Effector memory CD8-positive, alpha-beta T cell (primary cell): Measurements from ENCODE around the gene RBMS3.

Experiments used
- ATAC-seq: fragments of 150-1000 bp; cut with Tn5 transposase; replicated peaks from 2 replicates; pipeline ENCODE4 v1.10.0; 2021; ENCODE audit warnings: mild to moderate bottlenecking, moderate library complexity
- DNase-seq, 3 experiments: peaks; one replicate each; pipeline ENCODE4 v3.0.0; 2021
- H3K27ac Mint-ChIP-seq, 2 donors: one replicate each; pipeline ENCODE4 v1.8.0; 2022; ENCODE audit warnings: mild to moderate bottlenecking in 2 of 2, mixed read lengths in 2 of 2, moderate library complexity in 2 of 2
- H3K27me3 Mint-ChIP-seq, 2 donors: one replicate each; pipeline ENCODE4 v1.8.0; 2022; ENCODE audit warnings: mixed read lengths in 2 of 2
- H3K36me3 Mint-ChIP-seq: one replicate; pipeline ENCODE4 v1.8.0; 2022; ENCODE audit warnings: mild to moderate bottlenecking, moderate library complexity, mixed read lengths; ENCODE audit not compliant: insufficient read depth
- H3K4me1 Mint-ChIP-seq, 2 donors: one replicate each; pipeline ENCODE4 v1.8.0; 2022; ENCODE audit warnings: low read depth in 2 of 2, mixed read lengths in 2 of 2
- H3K4me3 Mint-ChIP-seq, 2 donors: one replicate each; pipeline ENCODE4 v1.8.0; 2022; ENCODE audit warnings: mild to moderate bottlenecking in 2 of 2, mixed read lengths in 2 of 2, moderate library complexity in 2 of 2
- H3K9me3 Mint-ChIP-seq, 2 donors: one replicate each; pipeline ENCODE4 v1.8.0; 2022; ENCODE audit warnings: mixed read lengths in 2 of 2

Gene RBMS3

DNA sequence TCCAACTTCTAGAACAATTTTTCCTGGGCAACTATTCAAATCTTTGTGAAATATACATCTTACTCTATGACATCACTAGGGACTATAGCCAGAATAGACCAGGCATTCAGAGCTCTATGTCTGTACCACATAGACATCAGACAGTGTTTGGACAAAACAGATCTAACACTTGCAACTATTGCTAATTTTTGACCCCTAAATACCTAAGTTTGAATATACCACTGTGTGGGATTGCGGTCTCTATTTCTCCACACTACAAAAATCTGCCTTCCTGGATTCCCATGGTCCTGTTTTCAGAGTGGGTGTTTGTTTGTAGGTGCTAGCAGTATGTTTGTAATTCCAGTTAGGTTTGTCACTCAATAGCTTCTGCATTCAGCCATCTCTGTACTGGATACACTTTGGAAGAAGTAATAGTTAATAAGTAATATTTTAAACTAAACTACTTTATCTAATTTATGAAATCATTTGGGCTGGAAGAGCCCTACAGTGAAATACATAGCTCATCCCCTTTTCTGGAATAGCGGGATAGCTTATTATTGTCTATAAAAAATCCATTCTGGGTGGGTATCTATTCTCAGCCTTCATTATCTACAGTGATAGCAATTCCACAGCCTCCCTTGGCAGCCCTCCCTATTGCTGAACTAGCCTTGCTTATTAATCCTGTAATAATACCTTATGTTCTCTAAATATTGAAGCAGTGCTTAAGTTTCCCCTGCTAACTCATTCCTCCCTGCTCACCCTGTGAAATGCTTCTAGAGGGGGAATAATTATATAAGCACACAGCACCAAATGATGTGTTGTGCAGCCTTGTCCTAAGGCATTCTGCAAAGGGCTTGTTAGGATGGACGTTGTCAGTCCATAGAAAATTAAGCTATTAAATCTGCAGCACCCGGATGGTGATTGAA, 49.4 kb downstream of the RBMS3 start:
- Mint-ChIP-seq H3K9me3 (peaks cover 0 to 4% of the 10 kb centered on the region in 2 donors), H3K36me3 (no peaks in the 10 kb centered on the region), H3K27ac (no peak overlapping the region), H3K27me3 (no peaks in the 10 kb centered on the region), H3K4me3 (no peak overlapping the region), H3K4me1 (no peaks in the 10 kb centered on the region)
- ATAC-seq (no peak), DNase-seq (no peak)

DNA sequence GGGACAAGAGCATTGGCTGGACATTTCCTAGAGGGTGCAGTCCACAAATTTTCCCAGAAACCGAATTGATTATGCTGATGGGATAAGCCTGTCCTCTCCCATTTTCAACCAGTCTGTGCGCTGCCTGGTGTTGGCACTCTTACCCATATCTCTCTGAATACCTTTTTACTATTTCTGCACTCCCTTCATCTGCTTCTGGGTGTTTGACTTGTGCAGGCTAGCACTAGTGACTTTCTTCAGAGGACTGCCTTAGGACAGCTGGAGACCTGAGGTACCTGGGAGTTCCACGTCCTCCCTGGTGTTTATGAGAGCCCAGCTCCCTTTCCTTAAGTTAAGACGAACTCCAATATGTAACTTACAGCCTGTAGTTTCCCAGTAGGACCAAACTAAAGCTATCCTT, 50.2 kb downstream of the RBMS3 start:
- Mint-ChIP-seq H3K36me3 (no peaks in the 10 kb centered on the region), H3K27me3 (no peaks in the 10 kb centered on the region), H3K4me3 (no peak overlapping the region), H3K9me3 (peaks cover 0 to 3% of the 10 kb centered on the region in 2 donors), H3K27ac (no peak overlapping the region), H3K4me1 (no peaks in the 10 kb centered on the region)
- DNase-seq (no peak), ATAC-seq (no peak)

DNA sequence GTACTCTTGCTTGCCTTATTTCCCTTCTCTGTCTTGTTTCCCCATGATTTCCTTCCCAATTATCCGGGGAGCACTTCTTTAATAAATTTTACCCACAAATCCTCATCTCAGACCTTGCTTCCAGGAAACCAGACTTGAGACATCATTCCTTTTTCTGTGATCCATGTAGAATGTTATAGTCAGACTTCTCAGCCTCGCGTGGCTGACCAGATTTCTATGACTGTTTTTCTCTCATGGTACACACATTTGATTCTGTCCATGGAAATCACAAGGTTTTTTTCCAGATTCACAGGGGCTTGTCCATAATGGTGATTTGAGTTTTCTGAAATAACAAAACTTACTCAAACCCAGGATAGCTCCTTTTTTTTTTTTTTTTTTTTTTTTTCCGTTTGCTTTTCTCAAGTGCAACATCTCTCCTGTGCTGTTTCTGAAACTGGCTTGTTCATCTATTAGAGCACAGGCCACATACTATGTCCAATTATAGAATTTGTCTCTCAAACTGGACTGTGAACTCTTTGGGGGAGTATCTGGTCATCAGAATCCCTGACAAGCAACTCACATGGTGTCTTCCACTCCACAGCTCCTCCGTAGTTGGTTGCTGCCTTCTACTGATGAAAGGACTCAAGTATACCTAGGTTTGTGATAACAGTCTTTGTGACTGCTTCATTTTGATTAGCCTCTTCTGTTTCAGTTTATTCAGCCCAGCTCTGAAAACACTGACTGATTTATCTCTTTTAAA, 50.8 kb downstream of the RBMS3 start:
- H3K4me3 Mint-ChIP-seq, result no peak overlapping the region
- H3K4me1 Mint-ChIP-seq, result no peaks in the 10 kb centered on the region
- DNase-seq, result no peak
- H3K27ac Mint-ChIP-seq, result no peak overlapping the region
- no peaks in the 10 kb centered on the region for H3K27me3 Mint-ChIP-seq
- ATAC-seq, result no peak
- H3K9me3 Mint-ChIP-seq, result peaks cover 0 to 2% of the 10 kb centered on the region in 2 donors
- H3K36me3 Mint-ChIP-seq, result no peaks in the 10 kb centered on the region

DNA sequence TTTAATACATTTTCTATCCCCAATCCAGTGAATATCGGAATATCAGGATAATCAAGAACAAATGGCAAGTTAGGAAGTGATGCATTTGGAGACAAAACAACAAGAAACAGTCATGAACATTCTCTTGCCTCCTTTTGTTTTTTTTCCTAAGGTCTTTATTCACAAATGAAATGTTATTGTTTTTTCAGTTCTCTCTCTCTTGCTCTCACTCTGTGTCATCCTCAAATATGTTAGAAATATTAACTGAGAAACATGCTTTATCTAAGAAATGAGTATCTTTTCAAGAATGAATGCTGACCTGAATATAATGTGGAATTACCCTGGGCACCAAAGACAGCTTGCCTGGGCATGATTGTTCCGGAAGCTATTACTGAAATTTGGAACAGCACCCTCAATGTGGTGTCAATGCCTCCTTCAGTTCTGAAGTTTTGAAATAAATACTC, 51.3 kb downstream of the RBMS3 start:
- DNase-seq (no peak), ATAC-seq (no peak)
- H3K27ac Mint-ChIP-seq, result no peak overlapping the region
- no peaks in the 10 kb centered on the region for H3K36me3 Mint-ChIP-seq
- peaks cover 0 to 2% of the 10 kb centered on the region in 2 donors for H3K9me3 Mint-ChIP-seq
- no peaks in the 10 kb centered on the region for H3K4me1 Mint-ChIP-seq
- no peak overlapping the region for H3K4me3 Mint-ChIP-seq
- H3K27me3 Mint-ChIP-seq, result no peaks in the 10 kb centered on the region

DNA sequence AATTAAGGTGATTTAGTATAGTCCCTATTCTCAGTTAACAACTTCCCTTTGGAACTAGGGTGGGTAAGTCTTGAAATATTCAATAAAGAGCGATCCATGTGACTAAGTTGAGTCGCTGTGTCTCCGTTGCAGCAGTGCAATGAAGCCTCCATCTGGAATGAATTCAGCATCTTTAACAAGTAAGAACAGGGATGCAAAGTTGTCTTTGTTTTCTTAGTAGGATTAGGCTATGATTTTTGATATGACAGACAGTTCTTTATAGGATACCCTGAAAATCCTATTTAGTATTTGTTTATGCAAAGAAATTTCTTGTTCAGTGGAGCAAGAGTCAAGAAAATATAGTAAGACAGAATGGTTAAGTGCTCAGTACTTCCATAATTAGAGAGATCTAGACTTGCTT, 52.7 kb downstream of the RBMS3 start:
- Mint-ChIP-seq H3K27ac (no peak overlapping the region), H3K4me1 (no peaks in the 10 kb centered on the region), H3K4me3 (no peak overlapping the region), H3K9me3 (peaks cover 0 to 2% of the 10 kb centered on the region in 2 donors), H3K36me3 (no peaks in the 10 kb centered on the region), H3K27me3 (no peaks in the 10 kb centered on the region)
- no peak for DNase-seq
- ATAC-seq, result no peak

DNA sequence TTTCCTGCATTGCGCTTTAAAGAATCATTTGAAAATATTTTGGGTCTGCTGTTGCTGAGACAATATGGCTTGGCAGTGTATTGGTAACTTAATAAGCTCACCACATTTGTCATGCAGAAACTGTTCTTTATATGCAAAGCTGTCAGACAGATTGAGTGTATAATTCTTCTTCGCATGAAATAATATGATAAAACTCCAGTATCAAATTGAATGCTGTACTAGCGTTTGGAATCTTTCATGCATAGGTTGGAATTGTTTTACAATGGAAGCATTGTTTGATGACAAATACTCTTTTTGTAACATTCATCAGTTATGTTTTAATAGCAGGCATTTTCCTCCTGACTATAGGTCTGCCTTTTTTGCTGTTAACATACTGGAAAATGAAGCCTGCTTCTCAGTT, 53.8 kb downstream of the RBMS3 start:
- DNase-seq, result no peak
- H3K27ac Mint-ChIP-seq, result no peak overlapping the region
- H3K36me3 Mint-ChIP-seq, result no peaks in the 10 kb centered on the region
- H3K4me3 Mint-ChIP-seq, result no peak overlapping the region
- H3K4me1 Mint-ChIP-seq, result no peaks in the 10 kb centered on the region
- no peaks in the 10 kb centered on the region for H3K27me3 Mint-ChIP-seq
- peaks cover 0 to 2% of the 10 kb centered on the region in 2 donors for H3K9me3 Mint-ChIP-seq
- no peak for ATAC-seq

DNA sequence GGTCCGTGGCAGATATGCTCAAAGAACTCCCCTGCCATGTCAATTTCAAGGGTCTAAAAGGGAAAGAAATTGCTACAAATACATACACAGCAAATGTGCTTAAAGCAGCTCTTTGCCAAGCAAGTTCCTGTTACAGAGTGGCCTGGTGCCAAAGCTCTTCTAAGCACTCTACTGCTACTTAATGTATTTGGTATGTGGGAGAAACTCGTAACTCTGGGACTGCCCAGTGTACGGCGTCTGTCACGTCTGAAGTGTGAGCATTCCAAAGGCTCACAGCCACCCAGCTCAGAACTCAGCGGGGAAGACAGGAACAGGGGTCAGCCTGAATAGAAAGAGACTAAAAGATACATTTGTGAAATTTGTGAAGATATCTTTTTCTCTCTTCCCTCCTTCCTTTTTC, 54.6 kb downstream of the RBMS3 start:
- no peak for DNase-seq
- ATAC-seq, result no peak
- H3K27me3 Mint-ChIP-seq, result no peaks in the 10 kb centered on the region

DNA sequence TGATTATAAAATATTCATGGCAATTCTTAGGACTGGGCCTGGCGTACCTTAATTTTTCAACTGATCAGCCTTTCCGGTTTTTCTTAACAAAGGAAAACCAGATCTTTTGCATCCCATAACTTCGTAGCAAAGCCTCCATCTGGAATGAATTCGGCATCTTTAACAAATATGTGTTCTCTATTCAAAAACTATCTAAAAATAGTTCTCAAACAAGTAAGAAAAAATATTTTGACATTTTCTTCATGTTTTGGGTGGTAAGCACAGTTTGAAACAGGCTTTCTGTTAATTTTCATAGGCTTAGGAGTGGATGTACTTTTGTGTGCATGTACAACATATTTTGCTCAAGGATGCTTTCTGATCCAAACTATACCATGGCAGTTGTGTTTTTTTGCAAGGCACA, 55.1 kb downstream of the RBMS3 start:
- H3K4me1 Mint-ChIP-seq, result no peaks in the 10 kb centered on the region
- ATAC-seq, result no peak

More for the DNA sequence above, 54.6 kb downstream of the RBMS3 start:
- Mint-ChIP-seq H3K27ac (no peak overlapping the region), H3K36me3 (no peaks in the 10 kb centered on the region), H3K9me3 (peaks cover 0 to 2% of the 10 kb centered on the region in 2 donors), H3K4me3 (no peak overlapping the region), H3K4me1 (no peaks in the 10 kb centered on the region)

DNA sequence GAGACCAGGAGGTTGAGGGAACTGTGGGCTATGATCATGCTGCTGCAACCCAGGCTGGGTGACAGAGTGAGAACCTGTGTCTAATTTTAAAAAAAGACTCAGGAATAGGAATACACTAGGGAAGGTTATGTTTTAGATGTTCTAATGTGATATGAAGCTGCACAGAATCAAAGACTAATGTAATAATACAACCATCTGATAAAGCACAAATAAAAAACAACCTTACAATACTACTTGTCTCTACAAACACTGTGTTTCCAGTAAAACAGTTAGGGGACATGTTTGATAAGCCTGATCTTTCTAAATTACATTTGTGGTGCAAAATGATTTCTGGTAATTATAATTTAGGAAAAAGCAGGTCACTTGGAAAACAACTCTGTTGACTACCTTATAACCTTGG, 56.7 kb downstream of the RBMS3 start:
- DNase-seq (no peak), ATAC-seq (no peak)
- no peak overlapping the region for H3K27ac Mint-ChIP-seq
- H3K4me1 Mint-ChIP-seq, result no peaks in the 10 kb centered on the region
- H3K4me3 Mint-ChIP-seq, result no peak overlapping the region
- H3K36me3 Mint-ChIP-seq, result no peaks in the 10 kb centered on the region
- H3K9me3 Mint-ChIP-seq, result no peaks in the 10 kb centered on the region
- no peaks in the 10 kb centered on the region for H3K27me3 Mint-ChIP-seq

More for the DNA sequence above, 55.1 kb downstream of the RBMS3 start:
- H3K4me3 Mint-ChIP-seq, result no peak overlapping the region
- no peak for DNase-seq
- H3K9me3 Mint-ChIP-seq, result no peaks in the 10 kb centered on the region
- H3K27ac Mint-ChIP-seq, result no peak overlapping the region
- H3K36me3 Mint-ChIP-seq, result no peaks in the 10 kb centered on the region
- H3K27me3 Mint-ChIP-seq, result no peaks in the 10 kb centered on the region

DNA sequence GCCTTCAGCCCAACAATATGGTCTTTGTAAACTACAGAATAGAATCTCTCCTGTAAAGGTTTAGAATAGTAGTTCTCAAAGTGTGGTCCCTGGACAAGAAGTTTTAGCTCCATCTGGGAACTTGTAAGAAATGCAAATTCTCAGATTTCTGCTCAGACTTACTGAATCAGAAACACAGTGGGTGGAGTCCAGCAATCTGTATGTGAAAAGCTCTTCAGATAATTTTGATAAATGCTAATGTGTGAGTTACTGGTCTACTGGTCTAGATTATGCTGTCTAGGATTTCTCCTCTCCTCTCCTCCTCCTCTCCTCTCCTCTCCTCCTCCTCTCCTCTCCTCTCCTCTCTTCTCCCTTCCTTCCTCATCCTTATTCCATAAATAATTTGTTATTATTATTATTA, 57.5 kb downstream of the RBMS3 start:
- Mint-ChIP-seq H3K27ac (no peak overlapping the region), H3K4me1 (no peaks in the 10 kb centered on the region), H3K27me3 (no peaks in the 10 kb centered on the region), H3K36me3 (no peaks in the 10 kb centered on the region), H3K4me3 (no peak overlapping the region), H3K9me3 (no peaks in the 10 kb centered on the region)
- ATAC-seq, result no peak
- no peak for DNase-seq

DNA sequence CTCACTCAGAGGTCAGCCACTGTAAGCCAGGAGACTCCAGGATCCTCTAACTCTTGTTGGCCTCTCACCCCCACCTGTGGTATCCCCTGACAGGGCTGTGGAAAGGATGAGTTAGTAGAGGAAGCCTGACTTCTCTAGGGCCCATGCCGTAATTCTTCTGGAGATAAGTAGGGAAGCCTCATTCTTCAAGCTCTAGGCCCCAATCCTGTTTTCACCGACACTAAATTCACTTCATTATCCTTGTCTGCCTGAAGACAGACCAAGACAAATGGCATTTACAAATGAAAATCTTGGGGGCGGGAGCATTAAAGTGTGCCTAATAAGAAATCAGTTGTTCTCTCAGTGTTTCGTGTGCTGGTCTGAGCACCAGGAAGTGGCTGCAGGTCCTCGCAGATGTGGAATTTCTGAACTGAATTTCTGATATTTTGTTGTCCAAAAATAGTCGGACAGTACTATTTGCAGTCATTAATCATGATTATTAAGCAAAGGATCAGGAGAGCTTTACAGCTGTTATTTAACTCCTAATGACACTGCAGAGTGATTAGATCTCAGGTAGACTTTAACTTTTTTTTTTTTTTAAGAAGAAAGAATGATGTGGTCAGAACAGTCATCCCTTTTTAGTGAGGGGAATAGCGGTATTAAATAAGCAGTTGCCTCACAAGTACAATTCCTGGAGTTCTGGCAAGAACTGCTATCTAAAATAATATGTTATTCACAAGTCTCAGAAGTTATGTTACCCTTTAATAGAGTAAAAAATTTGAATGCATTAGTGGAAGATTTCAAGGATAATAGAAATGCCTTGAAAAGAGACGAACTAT, 58.4 kb downstream of the RBMS3 start:
- Mint-ChIP-seq H3K9me3 (no peaks in the 10 kb centered on the region), H3K27ac (no peak overlapping the region), H3K4me3 (no peak overlapping the region), H3K4me1 (no peaks in the 10 kb centered on the region), H3K36me3 (no peaks in the 10 kb centered on the region), H3K27me3 (no peaks in the 10 kb centered on the region)
- DNase-seq, result no peak
- ATAC-seq, result no peak

DNA sequence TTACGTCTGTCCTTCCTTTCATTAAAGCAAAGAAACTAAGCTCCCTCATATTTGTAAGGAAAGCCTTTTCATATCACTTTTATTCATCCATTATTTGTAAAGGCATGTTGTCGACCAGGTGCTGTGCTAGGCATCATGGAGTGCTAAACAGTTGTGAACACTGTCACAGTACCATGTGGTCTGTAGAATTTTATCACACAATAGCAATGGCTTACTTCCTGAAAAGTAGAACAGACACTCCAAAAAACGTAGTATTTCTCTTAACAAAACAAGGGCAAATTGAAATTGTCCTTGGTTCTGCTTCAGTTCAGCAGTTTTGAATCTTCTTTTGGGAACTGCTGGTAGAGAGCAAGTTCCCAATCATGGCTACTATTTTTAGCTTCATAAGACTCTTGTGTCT, 63.3 kb downstream of the RBMS3 start:
- H3K36me3 Mint-ChIP-seq, result no peaks in the 10 kb centered on the region
- no peak for ATAC-seq
- H3K9me3 Mint-ChIP-seq, result no peaks in the 10 kb centered on the region
- no peaks in the 10 kb centered on the region for H3K4me1 Mint-ChIP-seq
- H3K27me3 Mint-ChIP-seq, result no peaks in the 10 kb centered on the region
- no peak overlapping the region for H3K4me3 Mint-ChIP-seq
- DNase-seq, result no peak
- no peak overlapping the region for H3K27ac Mint-ChIP-seq

DNA sequence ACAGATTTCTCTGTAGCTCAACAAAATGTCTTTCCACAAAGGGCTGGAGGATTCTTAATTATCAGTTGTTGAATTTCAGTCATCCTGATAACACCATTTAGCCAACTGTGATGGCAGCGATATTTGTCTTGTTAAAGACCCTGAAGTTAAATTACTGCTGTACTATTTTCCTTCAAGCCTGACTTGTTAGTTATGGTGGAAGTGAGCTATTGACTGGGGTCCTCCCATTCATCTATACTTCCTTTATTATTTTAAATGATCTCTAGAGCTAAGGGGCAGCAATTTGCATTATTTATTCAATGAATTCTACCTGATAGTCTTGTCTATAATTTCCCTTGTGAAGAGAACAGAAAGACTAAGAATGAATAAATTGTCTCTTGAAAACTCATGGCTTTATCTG, 64.1 kb downstream of the RBMS3 start:
- ATAC-seq (no peak), DNase-seq (no peak)
- Mint-ChIP-seq H3K4me3 (no peak overlapping the region), H3K36me3 (no peaks in the 10 kb centered on the region), H3K27ac (no peak overlapping the region), H3K9me3 (no peaks in the 10 kb centered on the region), H3K4me1 (no peaks in the 10 kb centered on the region), H3K27me3 (no peaks in the 10 kb centered on the region)
